NOMO-1 treated with DMSO at 0.1 percent for 48 hours (cell line): Measurements from ENCODE around the gene PANX2.
"Not testable (repeated sequence)": the region's sequence is repeated elsewhere in the genome, so short reads cannot be mapped to it uniquely, and the experiment has no call there.

ENCODE experiments used
- DNase-seq: peaks from one replicate; lab custom pipeline; 2025; ENCODE audit not compliant: unreplicated experiment; lab: John Stamatoyannopoulos, UW

The PANX2 gene

DNA sequence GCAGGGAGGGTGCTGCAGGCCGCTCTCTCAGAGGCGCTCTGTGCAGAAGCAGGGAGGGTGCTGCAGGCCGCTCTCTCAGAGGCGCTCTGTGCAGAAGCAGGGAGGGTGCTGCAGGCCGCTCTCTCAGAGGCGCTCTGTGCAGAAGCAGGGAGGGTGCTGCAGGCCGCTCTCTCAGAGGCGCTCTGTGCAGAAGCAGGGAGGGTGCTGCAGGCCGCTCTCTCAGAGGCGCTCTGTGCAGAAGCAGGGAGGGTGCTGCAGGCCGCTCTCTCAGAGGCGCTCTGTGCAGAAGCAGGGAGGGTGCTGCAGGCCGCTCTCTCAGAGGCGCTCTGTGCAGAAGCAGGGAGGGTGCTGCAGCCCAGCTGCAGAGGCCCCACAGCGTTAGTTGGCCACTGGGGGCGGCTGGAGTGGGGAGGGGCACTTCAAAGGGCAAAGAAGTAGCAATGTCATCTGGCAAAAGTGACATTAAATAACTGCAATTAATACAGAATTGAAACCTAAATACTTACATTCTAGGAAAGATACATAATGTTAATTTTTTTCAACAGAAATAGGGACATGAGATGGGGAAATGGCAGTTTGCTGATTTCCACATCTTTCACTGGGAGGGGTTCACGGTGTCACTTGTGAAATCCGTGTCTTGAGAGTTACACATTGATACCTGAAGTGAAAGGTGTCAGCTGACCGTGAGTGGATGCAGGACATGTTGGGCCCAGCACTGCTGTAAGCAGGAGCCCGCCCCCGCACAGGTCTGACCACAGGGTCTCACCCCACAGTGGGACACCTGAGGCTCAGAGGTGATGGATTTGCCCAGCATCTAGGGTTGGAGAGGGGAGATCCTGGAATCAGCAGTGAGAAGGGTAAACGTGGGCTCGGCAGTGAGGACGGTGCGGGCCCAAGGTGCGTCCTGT is 23.0 kb upstream of the PANX2 start:
- peak; percentile 59 for DNase-seq

DNA sequence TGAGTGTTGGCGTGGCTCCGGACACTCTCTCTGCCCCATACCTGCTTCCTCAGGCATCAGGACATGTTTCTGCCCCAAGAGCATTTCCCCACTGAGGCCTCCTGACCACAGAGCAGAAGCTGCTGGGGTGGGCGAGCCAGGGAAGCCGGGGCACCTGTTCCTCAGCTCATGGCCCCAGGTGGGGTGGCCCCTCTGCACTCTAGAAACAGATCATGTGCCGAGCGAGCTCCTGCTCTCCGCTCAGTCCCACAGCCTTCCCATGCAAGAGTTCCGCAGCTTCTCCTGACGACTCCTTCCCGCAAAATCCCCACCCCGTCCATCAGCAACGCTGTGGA is 22.4 kb upstream of the PANX2 start:
- no peak for DNase-seq

DNA sequence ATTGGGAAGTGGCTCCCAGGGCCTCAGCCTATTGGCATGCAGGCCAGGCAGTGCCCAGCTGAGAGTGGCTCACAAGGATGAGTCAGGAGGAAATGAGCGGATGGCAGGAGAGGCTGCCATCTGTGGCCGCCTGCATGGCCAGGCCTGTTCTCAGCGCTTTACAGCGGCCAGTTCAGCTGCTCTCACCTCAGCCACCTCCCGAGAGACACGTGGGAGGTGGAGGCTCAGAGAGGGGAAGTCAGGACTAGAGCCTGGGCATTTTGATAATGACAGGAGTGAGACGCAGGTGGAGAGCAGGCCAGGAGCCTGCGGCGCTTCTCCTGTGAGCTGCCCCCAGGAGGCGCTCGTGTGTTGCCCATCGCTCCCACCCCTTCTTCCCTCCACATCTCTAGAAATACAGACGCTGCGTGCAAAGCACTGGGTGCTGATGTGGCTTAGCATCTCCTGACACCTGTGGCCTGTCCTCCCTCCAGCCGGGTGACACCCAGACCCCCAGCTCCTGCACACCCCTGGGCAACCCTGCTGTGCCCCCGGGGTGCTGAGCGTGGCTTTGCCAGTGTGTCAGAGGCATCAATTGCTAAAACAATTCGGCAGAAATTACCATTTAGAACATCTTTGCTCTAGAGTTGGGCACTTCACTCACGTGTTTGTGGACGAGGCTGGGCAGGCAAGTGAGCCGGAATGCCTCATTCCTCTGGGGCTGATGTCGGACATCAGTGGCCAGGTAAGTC is 21.4 kb upstream of the PANX2 start:
- DNase-seq = peak; percentile 79

DNA sequence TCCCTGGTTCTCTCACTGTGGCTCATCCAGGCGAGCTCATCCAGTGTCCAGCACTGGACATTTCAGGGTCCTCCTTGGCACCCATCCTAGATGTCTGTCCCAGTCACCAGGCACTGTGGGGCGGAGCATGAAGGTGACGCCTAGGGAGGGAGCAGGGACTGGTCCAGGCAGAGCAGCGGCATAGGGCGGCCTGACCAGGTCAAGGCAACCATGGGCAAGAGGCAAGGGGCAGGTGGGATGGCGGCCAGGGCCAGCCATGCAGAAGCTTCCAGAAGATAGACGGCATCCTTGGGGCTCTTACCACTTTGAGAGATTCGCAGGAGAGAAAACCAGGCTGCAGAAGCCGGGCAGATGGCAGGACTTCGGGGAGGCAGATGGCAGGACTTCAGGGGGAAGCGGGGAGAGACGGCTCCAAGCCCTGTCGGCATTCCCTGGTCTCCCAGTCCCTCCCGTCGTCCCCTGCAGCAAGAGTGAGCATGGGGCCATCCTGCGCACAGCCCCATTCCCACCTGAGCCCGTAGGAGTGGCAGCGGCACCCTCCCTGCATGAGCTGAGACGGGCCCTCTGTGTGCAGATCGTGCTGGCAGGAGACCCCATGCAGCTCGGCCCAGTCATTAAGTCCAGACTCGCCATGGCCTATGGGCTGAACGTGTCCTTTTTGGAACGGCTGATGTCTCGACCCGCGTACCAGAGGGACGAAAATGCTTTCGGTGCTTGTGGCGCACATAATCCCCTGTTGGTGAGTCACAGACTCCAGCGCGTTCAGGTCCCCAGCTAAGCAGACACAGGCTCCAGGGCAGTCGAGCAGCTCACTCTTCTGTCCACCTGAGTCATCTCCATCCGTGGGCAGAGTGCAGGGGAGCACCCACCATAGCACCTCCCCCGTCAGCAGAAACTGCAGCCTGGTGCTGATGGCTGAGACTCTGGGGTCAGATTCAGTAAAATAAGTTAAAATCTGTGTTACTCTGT is 20.1 kb upstream of the PANX2 start:
- DNase-seq = no peak

DNA sequence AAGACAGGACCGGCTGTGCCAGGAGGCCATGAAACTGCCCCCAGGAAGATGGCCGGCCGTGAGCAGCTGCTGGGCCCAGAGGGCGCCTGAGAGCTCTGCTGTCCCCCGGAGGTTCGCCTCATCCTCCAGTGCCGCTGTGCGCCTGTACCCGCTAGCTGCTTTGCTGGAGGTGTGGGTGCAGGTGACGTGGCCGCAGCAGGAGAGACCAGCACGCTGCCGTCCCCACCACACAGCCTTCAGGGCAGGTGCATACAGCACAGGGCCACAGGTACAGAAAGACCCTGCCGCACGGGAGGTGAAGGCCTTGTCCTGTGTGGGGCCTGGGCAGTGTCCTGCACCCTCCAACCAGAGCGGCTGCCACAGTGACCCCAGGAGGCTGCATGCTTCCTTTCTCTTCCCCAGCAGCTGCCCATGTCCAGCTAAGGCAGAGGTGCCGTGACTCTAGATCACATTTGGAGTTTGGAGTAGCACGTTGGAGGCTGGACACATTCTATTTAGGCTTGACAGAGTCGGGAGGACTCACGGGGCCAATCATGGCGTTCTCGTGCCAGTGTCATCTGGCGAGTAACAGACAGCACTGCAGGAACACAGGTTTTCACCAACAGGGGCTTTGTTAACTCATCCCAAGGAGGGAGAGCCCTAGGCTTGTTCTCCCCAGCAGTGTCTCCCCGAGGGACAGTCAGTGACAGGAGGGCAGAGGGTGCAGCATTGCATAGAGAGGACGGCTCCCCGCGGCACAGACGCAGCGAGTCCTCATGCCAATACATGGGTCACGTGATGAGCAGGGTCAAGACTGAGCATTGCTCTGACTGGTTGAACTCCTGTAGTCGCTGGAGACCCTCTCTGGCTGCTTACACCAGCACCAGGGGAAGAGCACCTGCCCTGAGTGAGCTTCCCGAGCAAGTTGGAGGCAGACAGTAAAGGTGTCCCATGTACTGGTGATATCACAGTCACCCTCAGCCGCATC is 18.7 kb upstream of the PANX2 start:
- DNase-seq = no peak

DNA sequence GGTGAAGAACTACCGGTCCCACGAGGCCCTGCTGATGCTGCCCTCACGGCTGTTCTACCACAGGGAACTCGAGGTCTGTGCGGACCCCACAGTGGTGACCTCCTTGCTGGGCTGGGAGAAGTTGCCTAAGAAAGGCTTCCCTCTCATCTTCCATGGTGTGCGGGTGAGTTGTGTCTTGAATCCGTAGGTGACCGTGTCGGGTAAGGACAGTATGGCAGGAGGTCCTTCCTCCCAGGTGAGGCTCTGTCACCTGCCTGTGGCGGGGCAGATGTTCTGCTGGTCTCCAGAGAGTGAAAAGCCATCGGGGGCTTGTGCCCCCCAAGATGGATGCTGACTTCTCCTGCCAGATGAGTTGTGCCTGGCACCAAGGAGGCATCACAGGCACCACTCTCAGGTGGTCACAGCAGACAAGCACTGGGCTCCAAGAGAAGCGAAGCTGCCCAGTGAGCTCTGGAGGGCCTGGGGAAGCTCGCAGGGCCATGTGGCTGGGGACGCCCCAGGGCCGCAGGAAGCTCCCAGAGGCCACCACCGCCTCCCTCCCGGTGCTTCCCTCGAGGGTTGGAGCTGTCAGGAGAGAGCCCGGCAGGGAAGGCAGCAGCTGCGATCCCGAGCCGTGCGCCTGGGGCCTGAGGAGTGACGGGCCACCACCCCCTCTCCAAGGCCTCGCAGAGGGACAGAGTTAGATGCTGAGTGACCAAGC is 17.3 kb upstream of the PANX2 start:
- no peak for DNase-seq

DNA sequence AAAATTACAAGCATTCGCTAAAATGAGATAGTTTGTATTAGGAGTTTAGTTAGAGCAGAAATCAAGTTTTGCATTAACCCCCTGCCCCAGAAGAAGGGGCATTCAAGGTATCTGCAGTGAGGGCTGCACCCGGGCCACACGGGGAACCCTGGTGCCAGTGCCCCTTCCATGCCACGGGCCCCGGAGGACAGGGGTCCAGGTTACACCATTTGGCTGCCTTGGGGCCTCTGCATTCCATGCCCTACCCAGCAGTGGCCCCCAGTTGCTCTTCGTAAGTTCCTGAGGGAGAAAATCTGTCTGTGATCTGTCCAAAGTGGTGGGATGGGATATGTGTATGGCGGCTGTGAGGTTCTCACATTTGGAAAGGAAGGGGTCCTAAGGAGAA is 16.8 kb upstream of the PANX2 start:
- no peak for DNase-seq

DNA sequence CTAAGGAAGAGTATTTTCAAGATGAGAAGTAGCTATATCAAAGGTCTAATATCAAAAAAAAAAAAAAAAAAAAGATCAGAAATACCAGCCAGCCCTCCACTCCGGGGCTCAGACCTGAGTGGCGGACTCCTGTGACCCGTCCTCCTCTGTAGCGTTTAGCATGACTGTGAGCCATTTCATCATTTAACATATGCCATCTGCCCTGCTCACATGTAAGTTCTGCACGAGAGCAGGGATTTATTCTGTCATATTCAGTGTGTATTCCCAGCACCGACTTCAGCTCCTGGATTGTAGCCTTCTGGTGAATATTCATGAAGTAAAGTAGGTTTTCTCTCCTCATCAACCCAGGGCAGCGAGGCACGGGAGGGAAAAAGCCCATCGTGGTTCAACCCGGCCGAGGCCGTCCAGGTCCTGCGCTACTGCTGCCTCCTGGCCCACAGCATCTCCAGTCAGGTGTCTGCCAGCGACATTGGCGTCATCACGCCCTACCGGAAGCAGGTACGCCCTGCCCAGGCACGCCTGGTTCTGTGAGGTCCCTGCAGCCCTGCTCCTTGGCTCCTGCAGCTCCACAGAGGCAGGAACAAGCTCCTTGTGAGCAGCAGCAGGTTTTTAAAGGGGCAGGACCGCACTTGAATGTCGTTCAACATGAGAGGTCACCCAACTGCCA is 12.7 kb upstream of the PANX2 start:
- no peak for DNase-seq

DNA sequence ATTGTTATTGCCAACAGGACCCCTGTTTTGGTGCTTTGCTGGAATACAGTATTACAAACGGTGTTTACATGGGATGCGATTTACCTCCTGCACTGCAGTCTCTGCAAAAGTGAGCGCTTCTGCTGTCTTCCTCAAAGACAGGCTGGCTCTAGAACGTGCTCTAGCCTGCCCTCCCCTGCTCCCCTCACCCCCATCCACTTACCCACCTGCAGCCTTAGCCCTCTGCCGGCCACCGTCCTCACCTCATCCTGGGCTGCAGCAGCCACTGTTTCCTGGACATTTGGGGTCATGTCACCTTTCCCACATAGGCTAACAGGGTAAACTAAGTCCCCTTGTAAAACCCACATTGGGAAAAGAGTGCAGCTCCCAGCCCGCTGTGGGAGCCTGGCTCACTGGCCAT is 9.6 kb upstream of the PANX2 start:
- no peak for DNase-seq

DNA sequence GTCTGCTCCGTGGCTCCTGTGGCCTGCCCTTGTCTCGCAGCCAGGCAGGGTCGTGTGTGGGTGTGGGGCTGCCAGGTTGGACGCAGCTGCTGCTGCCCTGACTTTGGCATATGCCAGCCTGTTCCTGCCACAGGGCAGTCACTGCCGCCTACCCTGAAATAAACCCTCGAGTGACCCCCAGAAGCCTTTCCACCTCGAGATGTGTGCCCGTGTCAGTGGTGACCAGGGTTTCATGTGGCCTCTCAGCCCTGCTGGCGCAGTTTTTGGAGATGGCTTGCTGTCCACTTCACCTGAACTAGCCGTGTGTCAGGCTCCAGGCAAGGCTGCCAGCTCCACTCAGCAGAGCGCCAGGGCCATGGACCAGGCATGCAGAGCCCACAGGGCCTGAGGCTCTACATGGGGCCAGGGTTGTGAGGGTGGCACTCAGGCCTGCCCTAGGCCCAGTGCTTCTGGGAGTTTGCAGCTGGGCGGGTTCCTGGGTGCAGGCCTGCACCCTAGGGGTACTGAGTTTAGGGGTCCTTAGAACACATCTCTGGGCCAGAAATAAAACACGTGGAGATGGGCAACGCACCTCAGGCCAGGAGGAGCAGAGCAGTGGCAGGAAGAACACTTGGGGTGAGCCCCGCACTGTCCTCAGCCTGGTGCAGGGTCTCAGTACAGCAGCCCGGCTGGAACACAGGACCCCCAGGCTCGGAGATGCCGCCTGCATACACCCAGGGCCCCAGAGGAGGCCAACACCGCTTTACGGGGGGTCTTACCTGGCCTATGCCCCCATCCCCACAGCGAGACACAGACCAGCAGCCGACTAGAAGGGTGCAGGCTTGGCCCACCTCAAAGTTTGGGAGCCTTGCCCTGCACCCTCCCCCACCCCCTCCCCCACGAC is 8.8 kb upstream of the PANX2 start:
- DNase-seq = no peak

DNA sequence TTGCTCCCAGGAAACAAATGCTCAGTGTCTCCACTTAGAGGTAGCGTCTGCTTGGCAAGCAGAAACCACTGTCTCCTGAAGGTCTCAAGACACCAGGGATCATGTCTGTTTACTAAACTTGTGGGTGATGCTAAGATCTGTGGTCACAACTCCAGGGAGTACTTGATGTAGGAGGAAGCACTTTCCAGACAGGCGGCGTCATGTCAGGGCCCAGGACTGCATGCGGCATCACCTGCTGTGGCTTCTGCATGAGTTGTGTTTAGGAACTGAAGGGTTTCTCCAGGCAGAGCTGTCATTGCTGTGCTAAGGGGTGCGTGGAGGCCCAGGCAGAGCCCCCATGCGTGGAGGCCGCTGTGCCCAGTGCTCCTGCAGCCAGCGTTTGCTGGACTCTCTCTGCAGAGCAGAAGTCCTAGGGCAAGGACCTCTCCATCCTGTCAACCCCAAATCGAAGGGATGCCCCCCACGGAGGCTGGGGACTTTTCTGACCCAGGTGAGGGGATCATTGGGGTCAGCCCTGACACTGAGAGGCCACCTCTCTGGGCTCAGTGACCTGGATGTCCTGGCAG is 8.1 kb upstream of the PANX2 start:
- no peak for DNase-seq

DNA sequence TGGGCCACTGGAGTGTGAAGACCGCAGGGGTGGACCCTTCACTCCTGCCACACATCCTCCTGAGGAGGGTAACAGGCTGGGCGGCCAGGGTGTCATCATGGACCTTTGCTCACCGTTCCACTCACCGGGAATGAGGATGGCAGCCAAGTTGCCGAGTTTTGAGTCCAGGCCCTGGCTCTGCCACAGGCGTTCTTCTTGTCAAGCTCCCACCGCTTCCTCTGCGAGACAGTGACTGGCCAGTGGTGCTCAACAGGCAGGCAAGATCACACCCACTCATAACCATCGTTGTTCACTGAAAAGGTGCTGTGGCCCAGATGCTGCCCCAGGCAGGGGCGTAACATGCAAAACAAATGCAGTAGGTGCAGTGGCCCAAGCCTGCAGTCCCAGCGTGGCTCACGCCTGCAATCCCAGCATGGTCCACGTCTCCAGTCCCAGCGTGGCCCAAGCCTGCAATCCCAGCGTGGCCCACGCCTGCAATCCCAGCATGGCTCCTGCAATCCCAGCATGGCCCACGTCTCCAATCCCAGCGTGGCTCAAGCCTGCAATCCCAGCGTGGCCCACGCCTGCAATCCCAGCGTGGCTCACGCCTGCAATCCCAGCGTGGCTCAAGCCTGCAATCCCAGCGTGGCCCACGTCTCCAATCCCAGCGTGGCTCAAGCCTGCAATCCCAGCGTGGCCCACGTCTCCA is 5.0 kb upstream of the PANX2 start:
- no peak for DNase-seq

DNA sequence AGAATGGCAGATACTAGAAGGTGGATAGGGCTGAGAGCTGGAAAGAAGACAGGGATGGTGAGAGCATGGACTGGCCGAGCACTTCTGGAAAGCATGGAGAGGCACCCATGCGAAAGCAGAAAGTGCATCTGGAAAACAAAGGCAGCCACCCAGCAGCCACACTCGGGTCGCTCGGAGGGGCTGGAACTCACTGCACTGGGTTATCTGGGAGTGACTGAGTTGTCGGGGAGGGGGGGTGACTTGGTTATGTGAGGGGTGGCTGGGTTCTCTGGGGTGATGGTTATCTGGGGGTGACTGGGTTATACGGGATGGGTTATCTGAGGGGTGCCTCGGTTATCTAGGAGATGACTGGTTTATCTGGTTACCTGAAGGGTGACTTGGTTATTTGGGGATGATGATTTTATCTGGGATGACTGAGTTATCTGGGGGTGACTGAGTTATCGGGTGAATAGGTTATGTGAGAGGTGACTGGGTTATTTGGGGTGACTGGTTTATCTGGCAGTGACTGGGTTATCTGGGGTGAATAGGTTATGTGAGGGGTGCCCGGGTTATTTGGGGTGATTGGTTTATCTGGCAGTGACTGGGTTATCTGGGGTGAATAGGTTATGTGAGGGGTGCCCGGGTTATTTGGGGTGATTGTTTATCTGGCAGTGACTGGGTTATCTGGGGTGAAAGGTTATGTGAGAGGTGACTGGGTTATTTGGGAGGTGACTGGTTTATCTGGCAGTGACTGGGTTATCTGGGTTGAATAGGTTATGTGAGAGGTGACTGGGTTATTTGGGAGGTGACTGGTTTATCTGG is 2.6 kb upstream of the PANX2 start:
- no peak for DNase-seq

DNA sequence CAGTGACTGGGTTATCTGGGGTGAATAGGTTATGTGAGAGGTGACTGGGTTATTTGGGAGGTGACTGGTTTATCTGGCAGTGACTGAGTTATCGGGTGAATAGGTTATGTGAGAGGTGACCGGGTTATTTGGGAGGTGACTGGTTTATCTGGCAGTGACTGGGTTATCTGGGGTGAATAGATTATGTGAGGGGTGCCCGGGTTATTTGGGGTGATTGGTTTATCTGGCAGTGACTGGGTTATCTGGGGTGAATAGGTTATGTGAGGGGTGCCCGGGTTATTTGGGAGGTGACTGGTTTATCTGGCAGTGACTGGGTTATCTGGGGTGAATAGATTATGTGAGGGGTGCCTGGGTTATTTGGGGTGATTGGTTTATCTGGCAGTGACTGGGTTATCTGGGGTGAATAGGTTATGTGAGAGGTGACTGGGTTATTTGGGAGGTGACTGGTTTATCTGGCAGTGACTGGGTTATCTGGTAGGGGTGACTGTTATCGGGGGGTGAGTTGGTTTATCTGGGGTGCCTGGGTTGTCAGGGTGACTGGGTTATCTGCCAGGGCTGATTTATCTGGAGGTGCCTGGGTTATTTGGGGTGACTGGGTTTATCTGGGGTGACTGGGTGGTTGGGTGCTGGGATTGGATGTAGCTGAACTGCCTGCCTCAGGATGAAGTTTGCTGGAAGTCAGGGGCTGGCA is 1.9 kb upstream of the PANX2 start:
- not testable (repeated sequence) for DNase-seq

DNA sequence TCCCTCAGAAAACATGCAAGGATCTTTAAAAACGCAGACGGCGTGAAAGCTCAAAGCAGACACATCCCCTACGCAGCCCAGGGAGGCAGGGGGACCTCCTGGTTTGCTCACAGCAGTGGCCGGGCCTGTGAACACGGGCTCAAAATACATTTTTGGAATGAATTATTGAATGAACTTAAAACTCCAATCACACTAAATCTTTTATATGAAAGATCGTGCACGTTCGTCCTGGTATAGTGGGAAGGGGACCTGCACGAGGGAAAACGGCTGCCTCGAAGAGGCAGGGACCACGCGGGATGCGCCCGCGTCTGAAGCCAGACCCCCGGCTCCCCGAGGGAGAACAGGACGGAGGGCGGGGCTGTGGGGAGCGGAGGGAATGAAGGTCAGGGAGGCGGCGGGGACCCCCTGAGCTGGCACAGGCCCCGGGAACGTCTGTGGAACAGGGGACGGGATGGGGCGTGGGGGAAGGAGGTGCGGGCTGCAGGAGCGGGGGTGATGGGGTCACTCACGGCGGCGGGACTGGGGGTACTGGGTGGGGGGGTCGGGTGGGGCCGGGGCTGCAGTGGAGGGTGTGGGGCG is 1.3 kb upstream of the PANX2 start:
- no peak for DNase-seq
